Urinary bladder (tissue), 4 donors: ENCODE measurements around the gene TNS2. TPM values are rescaled to one million over a fixed set of nuclear protein-coding genes. Genes with fewer than 3 reads are reported as not detected.
"Not testable (repeated sequence)": the region's sequence is repeated elsewhere in the genome, so short reads cannot be mapped to it uniquely, and the experiment has no call there.

Experiments used
- DNase-seq: peaks from one replicate; pipeline ENCODE4 v3.0.0-alpha.2; 2015; ENCODE audit errors: extremely low spot score
- H3K27ac ChIP-seq: one replicate; pipeline ENCODE4 v1.5.1; 2013; ENCODE audit warnings: low read depth, mild to moderate bottlenecking, moderate library complexity
- H3K36me3 ChIP-seq: one replicate; pipeline ENCODE4 v1.6.1; 2013; ENCODE audit warnings: mild to moderate bottlenecking, moderate library complexity; ENCODE audit not compliant: insufficient read depth
- H3K4me1 ChIP-seq: one replicate; pipeline ENCODE4 v1.6.1; 2013; ENCODE audit warnings: mild to moderate bottlenecking, moderate library complexity; ENCODE audit not compliant: insufficient read depth
- H3K4me3 ChIP-seq: one replicate; pipeline ENCODE4 v1.5.1; 2013; ENCODE audit warnings: low read depth, low read length
- WGBS: extraction: QIAGEN DNeasy Blood & Tissue Kit; methylation state at CpG from one replicate; pipeline ENCODE4 v1.1.7; 2013; 5-methylcytosine and 5-hydroxymethylcytosine counted together
- polyA plus RNA-seq: library from polyadenylated mRNA; stranded (reverse); fragments of 200-250 nt; gene quantifications from one replicate; pipeline ENCODE4 v1.2.3, GENCODE V29; 2013
- total RNA-seq: library from RNA; depleted of rRNA; stranded (reverse); fragments of >200 nt; gene quantifications from one replicate; pipeline ENCODE4 v1.2.3, GENCODE V29; 2014
- donor health status: healthy with polysubstance abuse.
- donor health status: healthy.

The TNS2 gene
- total and polyA plus RNA-seq, 2 donors, result 57.9 to 178 TPM

GRCh38 chr12:53014709-53015108 lies 35.2 kb upstream of the TNS2 start:
- H3K36me3 ChIP-seq, result peaks cover 2% of the 10 kb centered on the region
- H3K4me3 ChIP-seq, result no peak overlapping the region
- no peak overlapping the region for H3K27ac ChIP-seq
- H3K4me1 ChIP-seq, result peaks cover 2% of the 10 kb centered on the region
- no peak for DNase-seq
- 83% methylated on average over 2 of the region's 2 CpGs for WGBS

- Histone ChIP-seq H3K27ac (no peak overlapping the region), H3K4me3 (no peak overlapping the region), H3K4me1 (no peaks in the 10 kb centered on the region), H3K36me3 (peaks cover 15% of the 10 kb centered on the region)
- WGBS, result 91% methylated on average over 3 of the region's 3 CpGs
- DNase-seq, result no peak
Measured at GRCh38 chr12:53025250-53025649, 24.6 kb upstream of the TNS2 start.

GRCh38 chr12:53027014-53027413 lies 22.9 kb upstream of the TNS2 start:
- H3K4me3 ChIP-seq, DNase-seq, H3K27ac ChIP-seq, H3K4me1 ChIP-seq: not testable (repeated sequence)
- H3K36me3 ChIP-seq, result peaks cover 10% of the 10 kb centered on the region
- 89% methylated on average over 13 of the region's 13 CpGs for WGBS

- 75% methylated on average over 3 of the region's 3 CpGs for WGBS
- Histone ChIP-seq H3K4me3 (no peak overlapping the region), H3K27ac (no peak overlapping the region), H3K36me3 (peaks cover 5% of the 10 kb centered on the region), H3K4me1 (no peaks in the 10 kb centered on the region)
- DNase-seq, result no peak
Measured at GRCh38 chr12:53031616-53032015, 18.2 kb upstream of the TNS2 start.

- H3K36me3 ChIP-seq, H3K4me1 ChIP-seq, H3K27ac ChIP-seq, DNase-seq, H3K4me3 ChIP-seq: not testable (repeated sequence)
- WGBS, result 82% methylated on average over 10 of the region's 10 CpGs
Measured at GRCh38 chr12:53033832-53034231, 16.0 kb upstream of the TNS2 start.

- WGBS, result 77% methylated on average over 8 of the region's 8 CpGs
- DNase-seq, result no peak
- Histone ChIP-seq H3K4me1 (no peaks in the 10 kb centered on the region), H3K4me3 (no peak overlapping the region), H3K27ac (no peak overlapping the region), H3K36me3 (peaks cover 6% of the 10 kb centered on the region)
Measured at GRCh38 chr12:53034459-53034858, 15.4 kb upstream of the TNS2 start.

- no peak overlapping the region for H3K27ac ChIP-seq
- DNase-seq, result no peak
- 88% methylated on average over 3 of the region's 3 CpGs for WGBS
Measured at GRCh38 chr12:53036802-53037201, 13.1 kb upstream of the TNS2 start.

GRCh38 chr12:53039851-53040250 lies 10.0 kb upstream of the TNS2 start:
- WGBS, result 84% methylated on average over 4 of the region's 4 CpGs
- H3K36me3 ChIP-seq, result peaks cover 6% of the 10 kb centered on the region

More at GRCh38 chr12:53036802-53037201, 13.1 kb upstream of the TNS2 start:
- Histone ChIP-seq H3K4me1 (no peaks in the 10 kb centered on the region), H3K36me3 (peaks cover 6% of the 10 kb centered on the region), H3K4me3 (no peak overlapping the region)

GRCh38 chr12:53042607-53043454 lies 7.0 kb upstream of the TNS2 start:
- Histone ChIP-seq H3K4me3 (no peak overlapping the region), H3K36me3 (peaks cover 1% of the 10 kb centered on the region), H3K4me1 (no peaks in the 10 kb centered on the region), H3K27ac (no peak overlapping the region)
- no peak for DNase-seq
- WGBS, result 69% methylated on average over 7 of the region's 7 CpGs

More at GRCh38 chr12:53039851-53040250, 10.0 kb upstream of the TNS2 start:
- no peaks in the 10 kb centered on the region for H3K4me1 ChIP-seq
- H3K27ac ChIP-seq, result no peak overlapping the region
- no peak for DNase-seq
- no peak overlapping the region for H3K4me3 ChIP-seq

- 48% methylated on average over 10 of the region's 10 CpGs for WGBS
- H3K27ac ChIP-seq, result no peak overlapping the region
- no peaks in the 10 kb centered on the region for H3K4me1 ChIP-seq
- H3K36me3 ChIP-seq, result no peaks in the 10 kb centered on the region
- DNase-seq, result no peak
- H3K4me3 ChIP-seq, result no peak overlapping the region
Measured at GRCh38 chr12:53044052-53044581, 5.7 kb upstream of the TNS2 start.

GRCh38 chr12:53044896-53045695 lies 4.8 kb upstream of the TNS2 start:
- no peaks in the 10 kb centered on the region for H3K36me3 ChIP-seq
- DNase-seq, result no peak
- H3K4me3 ChIP-seq, result no peak overlapping the region
- H3K27ac ChIP-seq, result no peak overlapping the region
- H3K4me1 ChIP-seq, result no peaks in the 10 kb centered on the region
- 68% methylated on average over 4 of the region's 4 CpGs for WGBS

GRCh38 chr12:53045696-53046045 lies 4.2 kb upstream of the TNS2 start:
- H3K4me1 ChIP-seq, result no peaks in the 10 kb centered on the region
- no peak for DNase-seq
- peak overlapping the region; percentile 31 for H3K27ac ChIP-seq
- 46% methylated on average over 5 of the region's 5 CpGs for WGBS
- no peak overlapping the region for H3K4me3 ChIP-seq
- no peaks in the 10 kb centered on the region for H3K36me3 ChIP-seq

GRCh38 chr12:53046655-53047220 lies 3.1 kb upstream of the TNS2 start:
- under 1% methylated on average over 43 of the region's 44 CpGs for WGBS
- H3K4me1 ChIP-seq, result no peaks in the 10 kb centered on the region
- H3K36me3 ChIP-seq, result no peaks in the 10 kb centered on the region
- DNase-seq, result peak; percentile 72
- peak overlapping the region; percentile 56 for H3K4me3 ChIP-seq
- H3K27ac ChIP-seq, result peak overlapping the region; percentile 91
